TTC549 (cell line): Measurements from ENCODE around the gene KIF3A.

Experiments
- FAIRE-seq: peaks from 2 replicates; lab custom pipeline; 2012; peaks lifted over from hg19 to GRCh38; lab: Jason Lieb, UNC

Gene KIF3A

GRCh38 chr5:132736853-132737833, at the start of gene KIF3A:
TSS of gene KIF3A (minus strand) at chr5:132737546. CDS start at chr5:132737419, 127 bp downstream.
- peak; percentile 64 for FAIRE-seq

DNA sequence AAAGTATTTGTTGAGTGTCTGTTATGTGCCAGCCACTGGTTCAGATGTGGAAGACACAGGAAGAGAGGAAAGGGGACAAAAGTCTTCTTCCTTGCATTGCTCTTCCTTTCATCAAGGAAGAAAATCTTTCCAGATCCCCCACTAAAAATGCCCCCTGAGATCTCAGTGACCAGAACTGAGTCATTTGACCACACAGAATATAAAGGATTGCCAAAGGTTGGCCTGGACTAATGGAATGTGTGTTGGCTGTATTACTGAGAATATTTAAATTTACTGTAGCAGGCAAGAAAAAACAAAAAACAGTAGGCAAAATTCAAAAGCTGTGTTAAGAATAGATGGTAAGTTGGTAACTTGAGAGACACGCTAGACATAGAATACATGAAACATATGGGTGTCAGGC, 49.7 kb upstream of the KIF3A start:
- no peak for FAIRE-seq

DNA sequence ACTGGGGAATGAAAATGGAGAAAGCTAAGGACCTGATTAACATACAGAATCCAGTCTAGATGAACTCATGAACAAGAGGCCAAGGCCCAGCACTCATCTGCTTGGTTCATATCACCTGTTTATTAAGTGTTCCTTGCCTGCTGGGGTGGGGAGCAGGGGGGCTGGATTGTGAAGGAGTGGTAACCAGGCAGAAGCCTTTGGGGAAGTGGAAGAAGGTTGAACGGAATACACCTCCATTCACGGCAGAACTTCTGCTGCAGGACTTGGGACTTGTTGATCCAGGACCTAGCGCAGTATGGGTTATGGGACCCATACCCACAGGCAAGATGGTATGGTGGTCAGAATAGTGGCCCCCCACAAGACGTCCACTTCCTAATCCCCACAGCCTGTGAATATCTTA, 48.5 kb upstream of the KIF3A start:
- FAIRE-seq = no peak

DNA sequence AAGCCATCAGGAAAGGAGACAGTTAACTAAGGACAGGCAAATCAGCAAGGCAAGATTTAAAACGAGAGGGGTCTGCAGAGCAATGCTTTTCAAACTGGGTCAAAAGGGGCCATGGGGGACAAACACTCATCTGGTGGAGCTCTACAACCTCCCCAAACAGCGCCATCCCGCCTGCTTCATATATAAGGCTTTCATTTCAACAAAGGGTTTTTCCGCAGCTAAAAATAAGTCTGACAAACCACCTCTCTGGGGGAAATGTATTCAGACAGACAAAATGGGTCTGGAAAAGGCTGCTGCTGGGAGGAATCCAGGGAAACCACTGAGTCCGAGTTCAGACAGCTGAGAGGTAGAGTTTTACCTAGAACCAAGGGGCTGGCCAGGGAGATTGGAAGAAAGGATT, 48.0 kb upstream of the KIF3A start:
- FAIRE-seq = no peak

DNA sequence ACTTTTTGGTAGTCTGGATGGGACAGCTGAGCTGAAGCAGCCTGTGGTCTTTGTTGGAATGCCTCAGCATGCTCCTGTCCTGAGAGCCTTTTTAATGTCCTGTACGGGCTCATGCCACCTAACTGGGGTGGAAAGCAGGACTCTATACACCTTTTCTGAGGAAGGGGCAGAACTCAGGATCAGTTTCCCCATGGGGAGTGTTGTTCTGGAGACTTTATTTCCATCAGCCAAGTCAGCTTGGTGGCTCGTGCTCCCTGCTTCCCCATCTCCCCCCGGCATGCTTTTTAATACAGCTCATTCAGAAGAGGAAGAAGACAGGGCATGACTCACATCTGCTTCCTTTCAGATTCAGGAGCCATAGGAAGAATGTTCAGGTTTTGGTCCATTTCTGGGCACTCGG, 44.8 kb upstream of the KIF3A start:
- no peak for FAIRE-seq

GRCh38 chr5:132781029-132781428, 43.7 kb upstream of the KIF3A start:
- FAIRE-seq = no peak

DNA sequence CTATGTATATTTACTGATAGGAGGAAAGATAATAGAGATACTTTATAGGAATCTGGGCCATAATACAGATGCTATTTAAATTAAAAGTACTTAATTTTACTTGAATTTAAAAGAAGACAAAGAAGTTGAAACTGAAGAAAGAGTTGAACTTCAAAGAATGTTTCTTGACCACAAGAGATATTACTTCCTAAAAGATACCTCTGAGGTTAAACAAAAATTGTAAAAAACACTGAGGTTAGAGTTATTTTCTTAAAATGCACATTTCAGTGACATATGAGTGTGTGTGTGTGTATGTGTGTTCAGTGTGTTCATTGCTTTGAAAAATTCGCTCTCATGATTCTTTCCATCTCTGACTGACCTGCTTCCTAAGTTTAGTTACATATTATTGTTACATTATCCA, 43.2 kb upstream of the KIF3A start:
- no peak for FAIRE-seq

DNA sequence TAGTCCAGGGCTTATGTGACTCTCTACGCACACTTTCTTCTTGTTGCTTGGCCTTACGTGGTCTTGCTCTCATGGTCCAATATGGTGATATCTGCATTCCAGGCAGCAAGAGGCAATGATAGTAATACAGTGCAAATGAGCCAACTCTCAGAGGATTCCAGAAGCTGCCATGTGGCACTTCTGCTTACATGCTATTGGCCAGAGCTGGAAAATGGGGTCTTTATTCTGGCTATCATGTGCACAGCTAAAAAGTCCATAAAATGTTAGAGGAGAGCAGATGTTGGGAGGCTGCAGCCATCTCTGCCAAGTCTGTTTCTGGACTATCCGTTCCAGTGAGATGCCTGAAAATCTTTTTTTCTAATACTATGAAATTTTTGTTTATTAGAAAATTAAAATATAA, 42.6 kb upstream of the KIF3A start:
- no peak for FAIRE-seq

DNA sequence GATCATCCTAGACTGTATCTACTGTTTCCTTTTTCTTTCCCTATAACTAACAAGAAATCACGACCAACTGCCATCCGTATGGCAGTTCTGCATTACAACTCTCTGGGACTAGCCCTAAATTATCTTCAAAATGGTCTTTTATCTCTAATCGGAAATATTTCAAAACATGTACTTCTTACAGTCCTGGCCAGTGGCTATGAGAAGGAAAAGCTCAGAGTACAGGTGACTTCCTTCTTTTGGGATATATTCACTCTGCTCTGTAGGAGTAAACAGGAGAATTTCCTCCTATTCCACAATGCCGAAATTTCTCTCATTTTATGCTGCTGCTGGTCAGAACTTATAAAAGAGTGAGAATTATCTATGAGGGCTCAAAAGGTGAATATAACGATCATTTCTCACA, 41.5 kb upstream of the KIF3A start:
- FAIRE-seq = no peak

GRCh38 chr5:132778129-132778528, 40.8 kb upstream of the KIF3A start:
- no peak for FAIRE-seq

GRCh38 chr5:132777209-132778069, 40.1 kb upstream of the KIF3A start, which contains the start of gene SEPTIN8:
TSS of gene SEPTIN8 (minus strand) at chr5:132777239. CDS start at chr5:132777137, 102 bp downstream.
- FAIRE-seq = no peak

- no peak for FAIRE-seq
These were observed 39.5 kb upstream of the KIF3A start for GRCh38 chr5:132776938-132777208.

GRCh38 chr5:132776131-132776937, 39.0 kb upstream of the KIF3A start:
- no peak for FAIRE-seq

DNA sequence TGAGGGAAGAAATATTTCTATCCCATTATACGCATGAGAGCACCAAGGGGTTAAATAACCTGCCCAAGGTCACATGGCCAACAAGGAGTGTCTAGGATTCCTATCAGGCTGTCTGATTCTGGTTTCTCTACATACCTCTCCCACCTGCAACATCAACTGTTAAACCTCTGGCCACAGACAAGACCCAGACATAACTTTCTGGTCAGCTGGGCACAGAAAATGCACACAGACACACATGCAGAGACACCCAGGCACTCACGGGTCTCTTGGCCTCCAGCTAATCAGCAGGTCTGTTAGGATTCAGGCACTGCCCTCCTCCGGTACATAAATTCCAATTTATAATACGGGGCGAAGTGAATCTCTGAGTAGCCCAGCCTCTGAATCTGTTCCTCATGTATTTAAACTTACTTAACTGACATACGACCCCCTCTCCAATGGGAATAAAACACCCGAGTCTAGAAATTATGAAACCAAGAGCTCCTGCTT, 38.2 kb upstream of the KIF3A start:
- FAIRE-seq = no peak

DNA sequence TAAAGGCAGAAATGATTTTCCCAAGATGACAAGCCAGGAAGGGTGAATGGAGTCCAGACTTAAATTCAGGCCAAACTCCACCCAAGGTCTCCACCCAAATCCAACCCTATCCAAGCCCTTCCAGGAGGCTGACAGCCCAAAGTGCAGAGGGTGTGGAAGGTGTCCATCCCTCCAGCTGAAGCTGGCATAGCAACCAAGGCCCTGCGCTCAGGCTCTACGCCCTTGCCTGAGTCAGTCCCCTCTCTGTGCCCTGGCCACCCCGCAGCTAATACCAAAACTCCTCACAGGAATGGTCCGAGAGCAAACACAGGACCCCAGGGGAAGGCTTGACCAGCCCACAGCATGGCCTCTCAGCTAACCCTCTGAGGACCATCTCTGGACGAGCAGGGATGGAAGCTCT, 37.5 kb upstream of the KIF3A start:
- FAIRE-seq = no peak

- no peak for FAIRE-seq
These were observed 37.1 kb upstream of the KIF3A start for GRCh38 chr5:132774406-132774805.

GRCh38 chr5:132773601-132774355, 36.4 kb upstream of the KIF3A start:
- no peak for FAIRE-seq

GRCh38 chr5:132773114-132773513, 35.8 kb upstream of the KIF3A start:
- no peak for FAIRE-seq

DNA sequence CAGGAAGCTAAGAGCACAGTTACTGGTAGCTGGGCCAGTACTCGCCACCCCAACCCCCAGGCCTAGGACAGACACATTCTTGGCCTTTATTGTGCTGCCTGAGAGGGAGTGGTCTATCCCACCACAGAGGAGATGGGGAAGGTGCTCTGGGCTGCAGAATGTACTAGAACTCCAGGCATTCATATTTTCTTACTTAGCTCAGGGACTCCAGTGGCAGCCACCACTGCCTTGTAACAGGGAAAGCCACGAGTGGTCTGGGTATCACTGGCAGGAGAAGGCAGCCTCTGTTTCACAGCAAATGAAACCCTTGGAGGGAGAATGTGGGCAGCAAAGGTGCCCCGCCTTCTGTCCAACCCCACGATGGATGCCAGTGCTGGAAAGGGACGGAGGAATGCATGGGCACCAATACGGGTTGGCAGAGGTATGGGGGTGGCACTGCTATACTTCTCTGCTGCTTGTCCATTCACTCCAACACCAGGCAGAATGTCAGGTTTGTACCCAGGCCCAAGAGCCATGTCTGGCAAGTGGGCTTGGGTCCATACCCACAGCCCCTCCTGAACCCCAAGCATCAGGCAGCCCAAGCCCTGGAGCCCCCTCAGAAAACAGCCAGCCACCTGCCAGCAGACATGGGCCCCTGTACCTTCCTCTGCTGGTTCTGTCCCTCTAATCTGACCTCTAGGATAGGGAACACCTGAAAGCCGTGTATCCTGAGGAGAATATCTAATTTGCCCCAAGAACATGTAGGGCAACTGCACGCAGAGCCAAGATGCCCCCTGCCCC, 35.1 kb upstream of the KIF3A start:
- FAIRE-seq = no peak

DNA sequence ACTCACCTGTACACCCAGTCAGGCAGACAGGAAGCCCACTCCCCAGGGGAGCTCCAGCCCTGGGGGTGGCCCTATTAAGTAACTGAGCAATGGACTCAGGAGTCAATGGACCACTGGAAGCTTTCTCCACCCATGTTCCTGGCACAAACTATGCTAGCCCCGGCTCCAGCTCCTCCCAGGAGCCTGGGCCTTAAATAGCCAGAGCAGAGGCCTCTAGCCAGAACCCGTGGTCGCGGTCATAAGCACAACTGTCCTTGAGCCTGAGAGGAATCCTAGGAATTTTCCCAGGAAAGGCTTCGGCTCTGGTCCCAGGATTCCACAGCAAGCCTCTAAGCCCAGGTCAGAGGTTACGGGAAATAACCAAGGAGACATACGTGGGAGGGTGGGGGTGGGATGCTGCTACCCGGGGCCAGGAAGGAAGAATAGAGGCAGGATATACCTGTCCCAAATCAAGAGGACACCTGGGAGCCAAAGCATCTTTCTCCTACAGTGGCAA, 34.2 kb upstream of the KIF3A start:
- no peak for FAIRE-seq
